ENCODE measurements around the gene CLDN20. TPM values are rescaled to one million over a fixed set of nuclear protein-coding genes. Genes with fewer than 3 reads are reported as not detected.
"Not testable (repeated sequence)": the region's sequence is repeated elsewhere in the genome, so short reads cannot be mapped to it uniquely, and the experiment has no call there.

CLDN20 gene
- polyA plus RNA-seq (2013, experiment 1 of 4) = not detected
- polyA plus RNA-seq (2013, experiment 2 of 4) = not detected
- not detected for polyA plus RNA-seq (2013, experiment 3 of 4)
- polyA plus RNA-seq (2013, experiment 4 of 4) = not detected

DNA sequence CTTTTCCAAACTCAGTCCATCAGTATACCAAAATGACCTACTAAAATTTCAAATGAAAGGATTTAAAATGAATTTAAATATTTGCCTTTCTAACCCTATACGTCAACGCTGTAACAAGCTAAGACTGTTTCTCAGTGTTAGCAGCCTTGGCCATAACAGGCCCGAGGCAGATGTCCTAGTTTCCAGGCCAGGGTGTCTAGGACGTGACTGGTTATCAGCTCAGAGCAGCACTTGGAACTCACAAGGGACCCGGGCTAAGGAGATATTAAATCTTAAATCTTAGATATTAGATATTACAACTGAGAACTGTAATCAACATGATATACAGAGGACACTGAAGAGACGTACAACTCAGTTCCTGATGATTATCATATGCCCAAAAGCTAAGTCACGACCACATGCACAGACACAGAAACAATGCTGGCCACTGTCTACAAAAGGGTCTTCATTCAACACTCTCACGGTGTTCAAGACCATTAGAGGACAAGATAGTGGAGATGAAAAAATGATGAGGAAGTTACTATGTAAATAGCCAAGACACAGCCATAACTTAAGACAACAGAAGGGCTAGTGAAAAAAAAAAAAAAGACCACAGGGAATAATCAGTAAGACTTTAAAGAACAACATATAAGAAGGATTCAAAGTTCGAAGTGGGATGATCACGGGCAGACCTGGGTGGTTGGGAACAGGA lies at the start of gene CLDN20:
TSS of gene CLDN20 (plus strand) at position 641 of the 691 bp plus-strand sequence. CDS start 11,707 bp downstream, outside the sequence.
- H3K9me3 ChIP-seq (ENCODE audit: control insufficient read depth, low read length) = no peaks in the 10 kb centered on the region
- H3K36me3 ChIP-seq (ENCODE audit: control insufficient read depth, insufficient read depth, low read length) = peaks cover 3% of the 10 kb centered on the region
- H3K4me1 ChIP-seq (ENCODE audit: control insufficient read depth, insufficient read depth, low read length) = peaks cover 7% of the 10 kb centered on the region
- 97 to 98% methylated on average over 9 to 10 of the region's 10 CpGs for WGBS, 2 experiments
- no peak within 1 kb of the TSS for H3K27ac ChIP-seq (ENCODE audit: insufficient read depth, low read depth, low read length, poor library complexity, severe bottlenecking)
- H3K4me3 ChIP-seq (ENCODE audit: insufficient read depth, low read depth, low read length) = no peak within 1 kb of the TSS
- H3K27me3 ChIP-seq (ENCODE audit: control insufficient read depth, insufficient read depth, low read length, poor library complexity, severe bottlenecking) = no peaks in the 10 kb centered on the region

DNA sequence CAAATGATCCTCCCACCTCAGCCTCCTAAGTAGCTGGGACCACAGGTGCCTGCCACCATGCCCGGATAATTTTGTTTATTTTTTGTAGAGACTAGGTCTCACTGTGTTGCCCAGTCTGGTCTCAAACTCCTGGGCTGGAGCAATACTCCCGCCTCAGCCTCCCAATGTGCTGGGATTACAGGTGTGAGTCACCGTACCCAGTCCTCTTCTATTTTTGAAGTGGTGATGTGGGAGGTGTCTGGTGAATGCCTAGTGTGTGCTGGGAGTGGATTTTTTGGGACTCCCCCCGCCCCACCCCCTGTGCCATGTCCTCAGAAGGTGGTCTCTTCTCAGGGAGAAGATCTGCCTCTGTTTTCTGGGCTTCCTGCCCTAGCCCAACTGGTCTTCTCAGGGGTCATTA lies 47.9 kb upstream of the CLDN20 start:
- WGBS, 2 experiments = 92 to 95% methylated on average over 4 of the region's 4 CpGs
- no peak overlapping the region for H3K4me3 ChIP-seq (ENCODE audit: insufficient read depth, low read depth, low read length)

GRCh38 chr6:155216312-155217046 lies 47.3 kb upstream of the CLDN20 start:
- H3K36me3 ChIP-seq (ENCODE audit: control insufficient read depth, insufficient read depth, low read length) = peaks cover 9% of the 10 kb centered on the region
- H3K27me3 ChIP-seq (ENCODE audit: control insufficient read depth, insufficient read depth, low read length, poor library complexity, severe bottlenecking) = no peaks in the 10 kb centered on the region
- H3K4me3 ChIP-seq (ENCODE audit: insufficient read depth, low read depth, low read length) = no peak overlapping the region
- H3K27ac ChIP-seq (ENCODE audit: insufficient read depth, low read depth, low read length, poor library complexity, severe bottlenecking) = no peak overlapping the region
- WGBS, 2 experiments = 18 to 24% methylated on average over 11 of the region's 11 CpGs
- no peaks in the 10 kb centered on the region for H3K9me3 ChIP-seq (ENCODE audit: control insufficient read depth, low read length)
- H3K4me1 ChIP-seq (ENCODE audit: control insufficient read depth, insufficient read depth, low read length) = peaks cover 12% of the 10 kb centered on the region

More for the DNA sequence above, 47.9 kb upstream of the CLDN20 start:
- Histone ChIP-seq H3K36me3 (ENCODE audit: control insufficient read depth, insufficient read depth, low read length) (peaks cover 15% of the 10 kb centered on the region), H3K27me3 (ENCODE audit: control insufficient read depth, insufficient read depth, low read length, poor library complexity, severe bottlenecking) (no peaks in the 10 kb centered on the region), H3K9me3 (ENCODE audit: control insufficient read depth, low read length) (no peaks in the 10 kb centered on the region), H3K27ac (ENCODE audit: insufficient read depth, low read depth, low read length, poor library complexity, severe bottlenecking) (no peak overlapping the region), H3K4me1 (ENCODE audit: control insufficient read depth, insufficient read depth, low read length) (peaks cover 12% of the 10 kb centered on the region)

GRCh38 chr6:155218711-155219110 lies 45.1 kb upstream of the CLDN20 start:
- H3K4me1 ChIP-seq (ENCODE audit: control insufficient read depth, insufficient read depth, low read length) = peaks cover 12% of the 10 kb centered on the region
- WGBS, 2 experiments = 89 to 90% methylated on average over 16 to 20 of the region's 20 CpGs
- not testable (repeated sequence) for H3K27me3 ChIP-seq (ENCODE audit: control insufficient read depth, insufficient read depth, low read length, poor library complexity, severe bottlenecking); H3K36me3 ChIP-seq (ENCODE audit: control insufficient read depth, insufficient read depth, low read length); H3K9me3 ChIP-seq (ENCODE audit: control insufficient read depth, low read length); H3K27ac ChIP-seq (ENCODE audit: insufficient read depth, low read depth, low read length, poor library complexity, severe bottlenecking); H3K4me3 ChIP-seq (ENCODE audit: insufficient read depth, low read depth, low read length)

GRCh38 chr6:155219299-155219698 lies 44.5 kb upstream of the CLDN20 start:
- Histone ChIP-seq H3K4me3 (ENCODE audit: insufficient read depth, low read depth, low read length) (no peak overlapping the region), H3K4me1 (ENCODE audit: control insufficient read depth, insufficient read depth, low read length) (peaks cover 12% of the 10 kb centered on the region), H3K27ac (ENCODE audit: insufficient read depth, low read depth, low read length, poor library complexity, severe bottlenecking) (no peak overlapping the region), H3K9me3 (ENCODE audit: control insufficient read depth, low read length) (no peaks in the 10 kb centered on the region), H3K27me3 (ENCODE audit: control insufficient read depth, insufficient read depth, low read length, poor library complexity, severe bottlenecking) (no peaks in the 10 kb centered on the region), H3K36me3 (ENCODE audit: control insufficient read depth, insufficient read depth, low read length) (peaks cover 4% of the 10 kb centered on the region)
- WGBS, 2 experiments = 95 to 97% methylated on average over 7 of the region's 7 CpGs

- H3K27ac ChIP-seq (ENCODE audit: insufficient read depth, low read depth, low read length, poor library complexity, severe bottlenecking) = no peak overlapping the region
- H3K4me3 ChIP-seq (ENCODE audit: insufficient read depth, low read depth, low read length) = no peak overlapping the region
- 98% methylated on average over 5 of the region's 5 CpGs for WGBS, 2 experiments
- H3K9me3 ChIP-seq (ENCODE audit: control insufficient read depth, low read length) = no peaks in the 10 kb centered on the region
- peaks cover 12% of the 10 kb centered on the region for H3K4me1 ChIP-seq (ENCODE audit: control insufficient read depth, insufficient read depth, low read length)
- no peaks in the 10 kb centered on the region for H3K27me3 ChIP-seq (ENCODE audit: control insufficient read depth, insufficient read depth, low read length, poor library complexity, severe bottlenecking)
- peaks cover 4% of the 10 kb centered on the region for H3K36me3 ChIP-seq (ENCODE audit: control insufficient read depth, insufficient read depth, low read length)
These were observed 43.9 kb upstream of the CLDN20 start for GRCh38 chr6:155219858-155220301.

DNA sequence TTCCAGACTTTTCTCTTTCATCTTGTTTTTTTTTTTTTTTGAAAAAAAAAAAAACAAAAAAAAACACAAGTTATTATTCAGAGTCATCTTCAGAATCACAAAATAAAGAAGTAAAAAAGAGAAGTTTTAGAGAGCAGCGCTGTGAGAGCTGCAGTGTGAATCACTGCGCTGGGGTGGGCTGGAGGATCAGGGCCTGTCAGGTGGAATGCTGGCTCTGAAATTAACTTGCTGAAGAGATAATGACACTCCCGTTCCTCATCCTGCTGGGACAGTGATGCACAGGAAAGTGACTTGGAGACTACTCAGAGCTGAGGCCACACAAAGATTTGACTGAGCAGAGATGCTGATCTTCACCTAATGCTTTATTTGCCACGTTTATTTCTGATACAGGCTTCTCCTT lies 42.7 kb upstream of the CLDN20 start:
- no peak overlapping the region for H3K27ac ChIP-seq (ENCODE audit: insufficient read depth, low read depth, low read length, poor library complexity, severe bottlenecking)
- no peaks in the 10 kb centered on the region for H3K27me3 ChIP-seq (ENCODE audit: control insufficient read depth, insufficient read depth, low read length, poor library complexity, severe bottlenecking)
- H3K36me3 ChIP-seq (ENCODE audit: control insufficient read depth, insufficient read depth, low read length) = peaks cover 4% of the 10 kb centered on the region
- peaks cover 11% of the 10 kb centered on the region for H3K4me1 ChIP-seq (ENCODE audit: control insufficient read depth, insufficient read depth, low read length)
- no peaks in the 10 kb centered on the region for H3K9me3 ChIP-seq (ENCODE audit: control insufficient read depth, low read length)
- 94% methylated on average over 4 of the region's 4 CpGs for WGBS, 2 experiments
- H3K4me3 ChIP-seq (ENCODE audit: insufficient read depth, low read depth, low read length) = no peak overlapping the region

DNA sequence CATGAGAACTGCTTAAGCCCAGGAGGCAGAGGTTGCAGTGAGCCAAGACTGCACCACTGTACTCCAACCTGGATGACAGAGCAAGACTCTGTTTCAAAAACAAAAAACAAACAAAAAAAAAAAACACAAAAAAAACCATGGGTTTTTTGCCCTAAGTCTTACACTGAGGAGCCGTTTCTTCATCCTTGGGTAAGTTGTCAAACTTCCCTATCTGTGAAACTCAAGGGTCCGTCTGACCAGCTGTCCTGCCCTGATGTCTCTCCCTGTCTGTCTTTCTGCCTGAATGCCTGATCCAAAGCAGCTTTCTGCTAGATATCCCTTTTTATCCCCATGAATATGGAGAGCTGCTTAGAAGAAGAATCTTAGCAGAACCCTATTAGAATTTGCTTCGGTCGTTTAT lies 41.3 kb upstream of the CLDN20 start:
- peaks cover 4% of the 10 kb centered on the region for H3K36me3 ChIP-seq (ENCODE audit: control insufficient read depth, insufficient read depth, low read length)
- H3K4me3 ChIP-seq (ENCODE audit: insufficient read depth, low read depth, low read length) = no peak overlapping the region
- no peaks in the 10 kb centered on the region for H3K4me1 ChIP-seq (ENCODE audit: control insufficient read depth, insufficient read depth, low read length)
- no peaks in the 10 kb centered on the region for H3K9me3 ChIP-seq (ENCODE audit: control insufficient read depth, low read length)
- no peak overlapping the region for H3K27ac ChIP-seq (ENCODE audit: insufficient read depth, low read depth, low read length, poor library complexity, severe bottlenecking)
- 91 to 92% methylated on average over 4 of the region's 4 CpGs for WGBS, 2 experiments
- H3K27me3 ChIP-seq (ENCODE audit: control insufficient read depth, insufficient read depth, low read length, poor library complexity, severe bottlenecking) = no peaks in the 10 kb centered on the region

DNA sequence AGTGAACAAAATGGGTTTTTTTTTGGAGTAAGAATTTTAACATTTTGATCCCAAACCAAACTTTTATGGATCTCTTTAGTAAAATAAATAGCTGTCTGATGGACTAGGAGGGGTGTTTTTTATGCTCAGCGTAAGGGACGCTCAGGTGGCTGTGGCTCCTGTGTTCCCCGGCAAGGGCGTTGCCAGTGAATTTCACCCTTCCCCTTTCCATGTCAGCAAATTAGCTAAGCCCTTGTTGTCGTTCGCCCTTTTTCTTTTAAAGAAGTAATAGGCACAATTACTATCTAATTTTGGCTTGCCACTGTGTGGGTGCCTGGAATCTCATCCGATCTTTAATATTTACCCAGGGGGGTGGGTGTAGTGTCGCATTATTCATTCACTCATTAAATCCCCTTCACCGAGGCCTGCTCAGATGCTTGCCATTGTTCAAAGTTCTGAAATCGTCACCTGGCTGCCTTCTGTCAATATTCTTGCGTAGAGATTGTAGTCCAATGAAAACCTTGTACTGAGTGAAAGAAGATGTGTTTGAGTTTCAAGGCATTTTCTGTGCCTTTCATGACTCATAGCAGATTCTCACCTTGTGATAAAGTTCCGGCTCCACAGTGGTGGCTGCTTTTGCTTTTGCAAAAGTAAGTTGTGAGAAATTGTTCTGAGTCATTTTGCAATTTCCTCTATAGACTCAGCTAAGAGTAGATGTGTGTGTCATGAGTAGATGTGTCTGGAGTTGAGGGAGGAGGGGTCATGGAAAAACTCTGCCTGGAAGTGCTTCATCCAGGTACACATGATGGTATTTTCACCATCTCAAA lies 40.0 kb upstream of the CLDN20 start:
- no peak overlapping the region for H3K27ac ChIP-seq (ENCODE audit: insufficient read depth, low read depth, low read length, poor library complexity, severe bottlenecking)
- no peak overlapping the region for H3K4me3 ChIP-seq (ENCODE audit: insufficient read depth, low read depth, low read length)
- no peaks in the 10 kb centered on the region for H3K4me1 ChIP-seq (ENCODE audit: control insufficient read depth, insufficient read depth, low read length)

DNA sequence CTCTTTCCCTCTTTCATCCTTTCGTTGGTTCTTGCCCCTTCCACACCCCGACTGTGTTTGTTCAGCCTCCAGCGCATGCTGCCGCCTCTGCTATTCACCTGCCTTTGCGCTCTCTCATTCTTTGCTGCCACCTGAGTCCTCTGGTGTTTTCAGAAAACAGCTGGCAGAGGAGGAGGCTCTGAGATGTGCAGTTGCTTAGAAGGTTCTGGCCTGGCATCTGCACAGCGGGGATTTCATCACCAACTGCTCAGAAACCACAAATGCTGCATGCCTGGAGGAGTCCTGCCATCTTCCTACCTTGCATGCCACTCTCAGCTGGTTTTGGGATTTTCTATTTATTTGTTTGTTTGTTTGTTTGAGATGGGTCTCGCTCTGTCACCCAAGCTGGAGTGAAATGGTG lies 39.2 kb upstream of the CLDN20 start:
- Histone ChIP-seq H3K27ac (ENCODE audit: insufficient read depth, low read depth, low read length, poor library complexity, severe bottlenecking) (no peak overlapping the region), H3K36me3 (ENCODE audit: control insufficient read depth, insufficient read depth, low read length) (peaks cover 2% of the 10 kb centered on the region), H3K4me1 (ENCODE audit: control insufficient read depth, insufficient read depth, low read length) (no peaks in the 10 kb centered on the region), H3K9me3 (ENCODE audit: control insufficient read depth, low read length) (no peaks in the 10 kb centered on the region), H3K4me3 (ENCODE audit: insufficient read depth, low read depth, low read length) (no peak overlapping the region), H3K27me3 (ENCODE audit: control insufficient read depth, insufficient read depth, low read length, poor library complexity, severe bottlenecking) (no peaks in the 10 kb centered on the region)
- WGBS, 2 experiments = 95 to 97% methylated on average over 7 of the region's 7 CpGs

More for the DNA sequence above, 40.0 kb upstream of the CLDN20 start:
- peaks cover 4% of the 10 kb centered on the region for H3K36me3 ChIP-seq (ENCODE audit: control insufficient read depth, insufficient read depth, low read length)
- no peaks in the 10 kb centered on the region for H3K27me3 ChIP-seq (ENCODE audit: control insufficient read depth, insufficient read depth, low read length, poor library complexity, severe bottlenecking)
- H3K9me3 ChIP-seq (ENCODE audit: control insufficient read depth, low read length) = no peaks in the 10 kb centered on the region
- 85 to 87% methylated on average over 12 of the region's 12 CpGs for WGBS, 2 experiments
